GM12873 (cell line): ENCODE data around the gene MAN1C1.

ENCODE experiments used
- TF ChIP-seq, protein P1 (sequence below): IDR thresholded peaks from 2 replicates; pipeline ENCODE4 v1.5.1; 2012; ENCODE audit warnings: low read depth, mild to moderate bottlenecking, moderate library complexity, low read length, control low read depth; ENCODE audit not compliant: insufficient read depth; ENCODE audit errors: missing control alignments

MAN1C1 gene

DNA sequence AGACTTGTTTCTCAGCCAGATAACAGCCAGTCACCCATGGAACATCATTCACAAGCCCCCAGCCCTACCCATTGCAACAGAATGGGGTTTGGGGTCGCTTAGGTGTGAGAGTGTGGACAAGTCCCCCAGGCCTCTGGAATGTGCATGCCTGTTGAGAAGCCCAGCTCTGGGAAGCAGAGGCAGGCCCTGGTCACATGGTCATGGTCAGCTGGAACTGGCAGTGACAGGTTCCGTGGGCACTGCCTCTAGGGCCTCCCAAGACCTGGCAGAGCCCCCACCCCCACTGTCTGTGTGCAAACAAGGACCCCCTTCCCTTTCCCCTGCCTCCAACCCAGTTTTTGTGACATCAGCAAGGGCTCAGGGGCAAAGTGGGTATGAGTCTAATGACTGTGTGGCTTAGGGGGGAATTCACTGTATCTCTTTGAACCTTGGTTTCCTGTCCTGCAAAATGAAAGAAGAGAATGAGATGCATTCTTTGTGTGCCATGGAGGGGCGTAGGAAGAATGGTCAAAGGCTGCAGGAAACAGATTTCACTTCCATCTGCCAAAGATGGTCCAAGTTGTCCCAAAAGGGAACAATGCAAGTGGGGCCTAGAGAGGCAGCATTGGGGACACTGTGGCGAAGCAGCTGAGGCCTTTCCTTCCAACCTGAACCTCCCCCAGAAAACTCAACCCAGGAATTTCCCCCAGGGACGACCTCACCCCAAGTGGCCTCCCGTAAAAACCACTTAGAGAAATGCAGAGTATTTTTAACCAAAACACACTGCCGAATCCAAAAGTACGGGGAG, 148.7 kb downstream of the MAN1C1 start:
- TF ChIP-seq, protein P1, sequence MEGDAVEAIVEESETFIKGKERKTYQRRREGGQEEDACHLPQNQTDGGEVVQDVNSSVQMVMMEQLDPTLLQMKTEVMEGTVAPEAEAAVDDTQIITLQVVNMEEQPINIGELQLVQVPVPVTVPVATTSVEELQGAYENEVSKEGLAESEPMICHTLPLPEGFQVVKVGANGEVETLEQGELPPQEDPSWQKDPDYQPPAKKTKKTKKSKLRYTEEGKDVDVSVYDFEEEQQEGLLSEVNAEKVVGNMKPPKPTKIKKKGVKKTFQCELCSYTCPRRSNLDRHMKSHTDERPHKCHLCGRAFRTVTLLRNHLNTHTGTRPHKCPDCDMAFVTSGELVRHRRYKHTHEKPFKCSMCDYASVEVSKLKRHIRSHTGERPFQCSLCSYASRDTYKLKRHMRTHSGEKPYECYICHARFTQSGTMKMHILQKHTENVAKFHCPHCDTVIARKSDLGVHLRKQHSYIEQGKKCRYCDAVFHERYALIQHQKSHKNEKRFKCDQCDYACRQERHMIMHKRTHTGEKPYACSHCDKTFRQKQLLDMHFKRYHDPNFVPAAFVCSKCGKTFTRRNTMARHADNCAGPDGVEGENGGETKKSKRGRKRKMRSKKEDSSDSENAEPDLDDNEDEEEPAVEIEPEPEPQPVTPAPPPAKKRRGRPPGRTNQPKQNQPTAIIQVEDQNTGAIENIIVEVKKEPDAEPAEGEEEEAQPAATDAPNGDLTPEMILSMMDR, result no peak

- TF ChIP-seq, protein P1, result no peak
These were observed 149.5 kb downstream of the MAN1C1 start for GRCh38 chr1:25765923-25766589.

DNA sequence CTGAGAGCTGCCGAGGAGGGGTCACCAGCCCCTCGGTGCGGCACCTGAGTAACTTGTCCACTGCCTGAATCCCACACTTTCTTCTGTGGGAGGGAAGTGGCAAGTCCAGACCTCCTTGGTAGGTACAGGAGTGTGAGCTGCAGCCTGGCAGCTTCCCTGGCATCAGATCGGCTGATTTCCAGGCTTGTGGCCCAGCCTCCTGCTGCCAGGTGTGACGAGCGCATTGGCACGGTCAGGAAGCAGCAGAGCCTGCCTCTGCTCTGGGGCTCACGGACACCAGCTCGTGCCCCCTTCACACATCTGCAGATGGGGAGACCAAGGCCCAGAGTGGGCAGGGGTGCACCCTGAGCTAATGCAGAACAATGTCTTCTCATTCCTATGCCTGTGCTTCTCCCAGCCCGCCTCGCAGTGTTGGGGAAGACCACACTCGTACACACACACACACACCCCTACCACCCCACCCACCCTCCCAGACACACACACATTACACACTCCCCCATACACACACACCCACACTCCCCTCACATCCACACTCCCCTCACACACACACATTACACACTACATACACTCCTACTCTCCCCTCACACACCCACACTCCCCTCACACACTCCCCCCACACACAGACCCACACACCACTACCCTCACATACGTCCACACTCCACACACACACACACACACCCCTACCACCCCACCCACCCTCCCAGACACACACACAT, 150.3 kb downstream of the MAN1C1 start:
- TF ChIP-seq, protein P1, result no peak

DNA sequence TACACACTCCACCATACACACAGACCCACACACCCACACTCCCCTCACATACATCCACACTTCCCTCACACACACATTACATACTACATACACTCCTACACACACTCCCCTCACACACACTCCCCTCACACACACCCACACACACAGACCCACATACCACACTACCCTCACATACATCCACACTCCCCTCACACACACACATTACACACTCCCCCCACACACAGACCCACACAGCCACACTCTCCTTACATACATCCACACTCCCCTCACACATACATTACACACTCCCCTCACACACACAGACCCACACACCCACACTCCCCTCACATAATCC, 150.8 kb downstream of the MAN1C1 start:
- TF ChIP-seq, protein P1, result no peak

- TF ChIP-seq, protein P1, result no peak
These were observed 152.4 kb downstream of the MAN1C1 start for GRCh38 chr1:25768999-25769398.

- TF ChIP-seq, protein P1, result no peak
These were observed 153.2 kb downstream of the MAN1C1 start for GRCh38 chr1:25769625-25770383.
